Naive B cell (primary cell): Measurements from ENCODE around the gene SLC17A1. TPM values are rescaled to one million over a fixed set of nuclear protein-coding genes. Genes with fewer than 3 reads are reported as not detected.
A peak's percentile ranks its signal among the peaks of the same experiment; 100 is the strongest.

Source experiments
- ATAC-seq, 2 donors: fragments of 150-1000 bp; cut with Tn5 transposase; 2 replicates each; pipeline ENCODE4 v1.10.0; 2021; ENCODE audit warnings: low read depth in 2 of 2, mild to moderate bottlenecking in 2 of 2, moderate library complexity in 2 of 2
- DNase-seq: peaks from one replicate; pipeline ENCODE4 v3.0.0; 2022
- H3K27ac Mint-ChIP-seq, 6 donors: one replicate each; pipeline ENCODE4 v1.8.0; 2020 to 2022; ENCODE audit warnings: mild to moderate bottlenecking in 6 of 6, mixed read lengths in 6 of 6, moderate library complexity in 5 of 6, inconsistent platforms in 2 of 6
- H3K27me3 Mint-ChIP-seq, 3 donors: one replicate each; pipeline ENCODE4 v1.8.0; 2021 to 2022; ENCODE audit warnings: mixed read lengths in 3 of 3, mild to moderate bottlenecking in 1 of 3
- H3K36me3 Mint-ChIP-seq, 2 donors: one replicate each; pipeline ENCODE4 v1.8.0; 2020 to 2022; ENCODE audit warnings: mixed read lengths in 2 of 2, inconsistent platforms in 1 of 2, mild to moderate bottlenecking in 1 of 2
- H3K4me1 Mint-ChIP-seq, 3 donors: one replicate each; pipeline ENCODE4 v1.8.0; 2020 to 2022; ENCODE audit warnings: mixed read lengths in 3 of 3, inconsistent platforms in 1 of 3, mild to moderate bottlenecking in 1 of 3, moderate library complexity in 1 of 3
- H3K4me3 Mint-ChIP-seq, 8 donors: one replicate each; pipeline ENCODE4 v1.8.0; 2020 to 2022; ENCODE audit warnings: mild to moderate bottlenecking in 8 of 8, mixed read lengths in 8 of 8, moderate library complexity in 8 of 8, inconsistent platforms in 2 of 8
- H3K9me3 Mint-ChIP-seq, 7 donors: one replicate each; pipeline ENCODE4 v1.8.0; 2020 to 2022; ENCODE audit warnings: mixed read lengths in 7 of 7, mild to moderate bottlenecking in 5 of 7, inconsistent platforms in 2 of 7, moderate library complexity in 1 of 7
- polyA plus RNA-seq, 6 donors: library from polyadenylated mRNA; unstranded; fragments of 300-500 nt; fragmentation: Illumina TruSeq; gene quantifications; one replicate each; pipeline ENCODE4 v1.2.3, GENCODE V29; 2021; ENCODE audit warnings: low read depth in 6 of 6

The SLC17A1 gene
- polyA plus RNA-seq, 6 donors from 2014 or later = not detected

DNA sequence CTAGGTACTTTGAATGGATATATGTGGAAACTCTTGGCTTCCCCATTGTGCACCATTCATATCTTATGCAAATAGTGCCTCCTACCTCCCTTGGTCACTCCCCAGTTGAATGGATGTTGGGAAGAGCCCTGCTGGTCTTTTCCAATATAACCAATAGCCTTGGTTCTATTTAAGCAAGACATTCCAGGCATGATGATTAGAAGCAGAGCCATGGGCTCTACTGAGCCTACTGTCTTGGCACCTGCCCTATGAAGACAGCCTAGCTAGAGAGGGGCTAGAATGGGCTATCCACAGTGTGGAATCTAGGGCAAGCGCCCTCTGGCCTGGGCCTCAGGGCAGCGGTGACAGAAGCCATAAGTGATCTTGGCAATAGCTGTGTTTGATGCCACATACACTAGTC is 15.6 kb downstream of the SLC17A1 start:
- Mint-ChIP-seq H3K9me3 (peaks cover 5 to 21% (median 8%) of the 10 kb centered on the region in 7 donors), H3K27ac (no peak overlapping the region), H3K4me3 (no peak overlapping the region), H3K36me3 (peaks cover 0 to 16% of the 10 kb centered on the region in 2 donors), H3K27me3 (peaks cover 29 to 49% (median 41%) of the 10 kb centered on the region in 3 donors), H3K4me1 (no peaks in the 10 kb centered on the region)
- DNase-seq = no peak
- ATAC-seq = no peak

DNA sequence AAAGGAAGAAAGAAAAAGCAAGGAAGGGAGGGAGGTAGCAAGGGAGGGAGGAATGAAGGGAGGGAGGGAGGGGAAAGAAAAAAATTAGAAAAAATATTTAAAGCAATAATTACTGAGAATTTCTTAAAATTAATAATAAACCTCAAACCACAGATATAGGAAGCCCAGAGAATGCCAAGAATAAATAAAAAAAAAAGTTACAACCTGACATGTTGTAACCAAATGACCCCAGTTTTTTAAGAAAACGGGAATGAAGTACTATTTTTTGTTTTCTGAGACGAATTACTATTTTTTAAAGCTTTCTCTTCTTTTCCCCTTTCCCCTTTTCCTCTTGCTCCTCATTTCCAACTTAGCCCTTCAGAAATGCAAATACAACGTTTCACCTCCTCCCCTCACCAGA is 16.7 kb downstream of the SLC17A1 start:
- Mint-ChIP-seq H3K9me3 (peaks cover 5 to 21% (median 8%) of the 10 kb centered on the region in 7 donors), H3K4me1 (no peaks in the 10 kb centered on the region), H3K4me3 (no peak overlapping the region), H3K27me3 (peaks cover 31 to 49% (median 39%) of the 10 kb centered on the region in 3 donors), H3K27ac (peak overlapping the region in 1 of 6 donors; percentile 83), H3K36me3 (peaks cover 0 to 16% of the 10 kb centered on the region in 2 donors)
- ATAC-seq = no peak
- no peak for DNase-seq

DNA sequence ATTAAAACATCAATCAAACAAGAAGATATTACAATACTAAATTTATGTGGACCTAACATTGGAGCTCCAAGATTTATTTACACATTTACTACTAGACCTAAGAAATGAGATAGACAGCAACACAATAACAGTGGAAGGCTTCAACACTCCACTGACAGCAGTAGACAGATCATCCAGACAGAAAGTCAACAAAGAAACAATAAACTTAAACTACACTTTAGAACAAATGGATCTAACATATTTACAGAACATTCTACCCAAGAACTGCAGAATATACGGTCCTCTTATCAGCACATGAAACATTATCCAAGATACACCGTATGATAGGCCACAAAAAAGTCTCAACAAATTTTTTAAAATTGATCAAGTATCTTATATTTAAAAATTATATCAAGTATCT is 27.0 kb downstream of the SLC17A1 start:
- Mint-ChIP-seq H3K27ac (no peak overlapping the region), H3K27me3 (peaks cover 4 to 26% (median 23%) of the 10 kb centered on the region in 3 donors), H3K4me3 (no peak overlapping the region), H3K4me1 (no peaks in the 10 kb centered on the region), H3K36me3 (no peaks in the 10 kb centered on the region), H3K9me3 (peaks cover 0 to 14% (median 4%) of the 10 kb centered on the region in 7 donors)
- DNase-seq (no peak), ATAC-seq (no peak)

DNA sequence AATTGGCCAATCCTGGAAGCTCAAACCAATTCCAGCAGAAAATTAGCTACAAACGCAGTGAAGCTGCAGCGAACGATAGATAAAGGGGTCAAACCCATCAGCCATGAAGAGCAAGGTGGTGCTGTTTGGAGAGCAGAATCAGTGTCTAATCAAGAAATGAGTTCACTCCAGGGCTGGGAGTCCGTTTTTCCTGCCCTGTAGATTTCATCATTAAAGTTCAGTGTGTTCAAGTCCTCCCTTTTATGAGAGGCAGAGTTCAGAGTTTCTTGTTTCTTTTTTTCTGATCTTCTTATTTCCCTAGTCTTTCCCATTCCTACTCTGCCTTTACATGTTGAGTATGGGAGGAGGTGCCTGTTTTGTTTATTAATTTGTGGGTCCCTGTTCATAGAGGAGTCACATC is 30.4 kb downstream of the SLC17A1 start:
- peaks cover 15 to 45% (median 29%) of the 10 kb centered on the region in 3 donors for H3K27me3 Mint-ChIP-seq
- no peaks in the 10 kb centered on the region for H3K36me3 Mint-ChIP-seq
- DNase-seq (no peak), ATAC-seq (no peak)
- no peak overlapping the region for H3K4me3 Mint-ChIP-seq
- H3K27ac Mint-ChIP-seq = no peak overlapping the region
- no peaks in the 10 kb centered on the region for H3K4me1 Mint-ChIP-seq
- H3K9me3 Mint-ChIP-seq = peaks cover 0 to 12% (median 4%) of the 10 kb centered on the region in 7 donors

GRCh38 chr6:25794784-25795183 is 37.1 kb downstream of the SLC17A1 start:
- DNase-seq (no peak), ATAC-seq (no peak)
- Mint-ChIP-seq H3K27me3 (peaks cover 10 to 23% (median 12%) of the 10 kb centered on the region in 3 donors), H3K4me3 (no peak overlapping the region), H3K4me1 (no peaks in the 10 kb centered on the region), H3K9me3 (peaks cover 0 to 5% (median 0%) of the 10 kb centered on the region in 7 donors), H3K36me3 (no peaks in the 10 kb centered on the region), H3K27ac (no peak overlapping the region)

GRCh38 chr6:25793970-25794369 is 37.9 kb downstream of the SLC17A1 start:
- DNase-seq (no peak), ATAC-seq (no peak)
- no peak overlapping the region for H3K4me3 Mint-ChIP-seq
- peaks cover 0 to 5% (median 0%) of the 10 kb centered on the region in 7 donors for H3K9me3 Mint-ChIP-seq
- peaks cover 10 to 18% (median 12%) of the 10 kb centered on the region in 3 donors for H3K27me3 Mint-ChIP-seq
- H3K36me3 Mint-ChIP-seq = no peaks in the 10 kb centered on the region
- H3K4me1 Mint-ChIP-seq = no peaks in the 10 kb centered on the region
- no peak overlapping the region for H3K27ac Mint-ChIP-seq

DNA sequence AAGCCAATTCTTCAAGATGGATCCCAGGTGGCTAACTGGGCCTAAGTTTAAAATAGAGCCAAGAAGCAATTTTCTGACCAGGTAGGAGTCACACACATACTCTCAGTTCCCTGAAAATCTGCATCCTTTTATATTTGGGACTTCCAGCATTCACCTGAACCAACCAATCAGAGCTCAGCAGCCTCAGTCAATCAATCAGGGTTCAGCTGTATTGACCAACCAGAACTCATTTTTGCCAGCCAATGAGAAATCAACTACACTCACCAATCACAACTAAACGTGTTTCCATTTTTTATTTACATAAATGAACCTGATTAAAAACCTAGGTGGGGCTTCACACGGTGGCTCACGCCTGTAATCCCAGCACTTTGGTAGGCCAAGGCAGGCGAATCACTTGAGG is 39.8 kb downstream of the SLC17A1 start:
- ATAC-seq (no peak), DNase-seq (no peak)
- Mint-ChIP-seq H3K4me3 (no peak overlapping the region), H3K9me3 (peaks cover 0 to 5% (median 0%) of the 10 kb centered on the region in 7 donors), H3K27ac (no peak overlapping the region), H3K27me3 (peaks cover 0 to 5% (median 4%) of the 10 kb centered on the region in 3 donors), H3K36me3 (no peaks in the 10 kb centered on the region), H3K4me1 (no peaks in the 10 kb centered on the region)

GRCh38 chr6:25789475-25789874 is 42.4 kb downstream of the SLC17A1 start:
- no peak overlapping the region for H3K4me3 Mint-ChIP-seq
- H3K36me3 Mint-ChIP-seq = no peaks in the 10 kb centered on the region
- peaks cover 0 to 5% (median 0%) of the 10 kb centered on the region in 7 donors for H3K9me3 Mint-ChIP-seq
- ATAC-seq (no peak), DNase-seq (no peak)
- H3K27ac Mint-ChIP-seq = no peak overlapping the region
- no peaks in the 10 kb centered on the region for H3K4me1 Mint-ChIP-seq
- H3K27me3 Mint-ChIP-seq = no peaks in the 10 kb centered on the region

DNA sequence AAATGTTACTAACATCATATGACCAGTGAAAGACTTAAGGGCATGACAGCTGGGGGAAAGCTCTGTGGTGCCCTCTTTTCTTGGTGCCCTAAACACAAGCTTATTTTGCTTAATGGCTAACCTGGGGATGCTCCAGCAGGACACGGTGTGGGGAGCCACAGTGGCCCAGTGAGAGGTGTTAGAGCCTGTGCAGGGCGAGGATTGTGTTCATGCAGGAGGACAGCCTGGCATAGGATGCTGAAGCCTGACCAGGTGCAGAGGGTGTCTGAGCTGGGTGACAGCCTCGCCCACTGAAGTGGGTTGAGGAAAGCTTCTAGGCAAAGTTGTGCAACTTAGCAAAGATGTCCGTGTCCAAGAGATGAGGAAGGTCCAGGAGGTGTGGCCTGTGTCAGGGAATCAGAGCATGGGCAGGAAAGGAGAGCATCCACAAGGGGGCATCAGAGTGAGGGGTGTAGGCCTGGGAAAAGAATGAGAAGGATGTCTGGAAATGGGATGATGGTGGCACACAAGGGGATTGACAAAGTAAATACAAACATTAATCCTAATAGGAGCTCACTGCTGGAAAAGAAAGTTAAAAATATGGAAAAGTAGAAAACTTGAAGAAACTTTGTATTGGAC is 43.4 kb downstream of the SLC17A1 start:
- Mint-ChIP-seq H3K4me1 (no peaks in the 10 kb centered on the region), H3K9me3 (peaks cover 0 to 5% (median 0%) of the 10 kb centered on the region in 7 donors), H3K27me3 (no peaks in the 10 kb centered on the region), H3K4me3 (no peak overlapping the region), H3K36me3 (no peaks in the 10 kb centered on the region), H3K27ac (peak overlapping the region in 1 of 6 donors; percentile 55)
- DNase-seq (peak; percentile 12), ATAC-seq (peak in 1 of 2 donors; percentile 33)

DNA sequence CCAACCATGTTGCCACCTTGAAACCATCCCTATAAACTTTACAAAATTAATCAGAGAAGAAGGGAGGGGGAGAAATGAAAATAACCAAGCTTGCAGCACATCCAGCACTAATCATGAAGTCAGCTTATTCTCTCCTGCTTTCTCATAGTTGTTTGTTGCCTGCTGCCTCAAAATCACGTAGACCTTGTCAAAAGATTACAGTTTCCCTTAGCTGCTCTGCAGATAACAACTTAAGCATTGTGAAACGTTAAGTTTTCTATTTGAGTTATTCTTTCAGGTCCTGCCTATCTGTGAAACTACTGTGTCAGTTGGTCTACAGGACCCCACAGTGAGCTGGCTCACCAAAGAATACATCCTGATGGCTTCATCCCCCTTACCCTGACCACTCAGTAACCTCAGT is 44.4 kb downstream of the SLC17A1 start:
- H3K4me3 Mint-ChIP-seq = no peak overlapping the region
- no peaks in the 10 kb centered on the region for H3K4me1 Mint-ChIP-seq
- no peak for DNase-seq
- peaks cover 0 to under 1% (median 0%) of the 10 kb centered on the region in 7 donors for H3K9me3 Mint-ChIP-seq
- H3K36me3 Mint-ChIP-seq = no peaks in the 10 kb centered on the region
- ATAC-seq = no peak
- H3K27me3 Mint-ChIP-seq = no peaks in the 10 kb centered on the region
- H3K27ac Mint-ChIP-seq = no peak overlapping the region

DNA sequence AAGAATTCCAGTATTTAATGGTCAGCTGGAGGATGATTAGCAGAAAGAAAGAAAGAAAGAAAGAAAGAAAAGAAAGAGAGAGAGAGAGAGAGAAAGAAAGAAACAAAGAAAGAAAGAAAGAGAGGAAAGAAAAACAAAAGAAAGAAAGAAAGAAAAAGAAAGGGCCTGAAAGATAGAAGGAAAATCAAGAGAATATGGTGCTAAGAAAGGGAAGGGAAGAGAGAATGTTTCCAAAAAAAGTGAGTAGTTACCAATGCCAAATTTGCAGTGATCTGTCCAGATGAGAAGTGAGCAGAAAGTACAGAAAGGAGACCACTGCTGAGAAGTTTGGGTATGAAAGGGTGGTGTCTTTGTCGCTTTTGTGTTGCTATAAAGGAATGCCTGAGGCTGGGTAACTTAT is 50.7 kb downstream of the SLC17A1 start:
- Mint-ChIP-seq H3K36me3 (no peaks in the 10 kb centered on the region), H3K4me1 (no peaks in the 10 kb centered on the region)
- ATAC-seq = no peak

GRCh38 chr6:25777856-25778649 is 53.8 kb downstream of the SLC17A1 start:
- no peak overlapping the region for H3K4me3 Mint-ChIP-seq
- H3K4me1 Mint-ChIP-seq = no peaks in the 10 kb centered on the region

More for the DNA sequence above, 50.7 kb downstream of the SLC17A1 start:
- no peak for DNase-seq
- Mint-ChIP-seq H3K9me3 (no peaks in the 10 kb centered on the region), H3K27ac (no peak overlapping the region), H3K4me3 (no peak overlapping the region), H3K27me3 (peaks cover 5 to 17% (median 5%) of the 10 kb centered on the region in 3 donors)

GRCh38 chr6:25777031-25777430 is 54.8 kb downstream of the SLC17A1 start:
- H3K4me1 Mint-ChIP-seq = no peaks in the 10 kb centered on the region
- H3K4me3 Mint-ChIP-seq = no peak overlapping the region
- DNase-seq (no peak), ATAC-seq (no peak)
- no peaks in the 10 kb centered on the region for H3K36me3 Mint-ChIP-seq
- peaks cover 5 to 25% (median 14%) of the 10 kb centered on the region in 3 donors for H3K27me3 Mint-ChIP-seq
- H3K27ac Mint-ChIP-seq = no peak overlapping the region
- no peaks in the 10 kb centered on the region for H3K9me3 Mint-ChIP-seq

More at GRCh38 chr6:25777856-25778649, 53.8 kb downstream of the SLC17A1 start:
- no peaks in the 10 kb centered on the region for H3K9me3 Mint-ChIP-seq
- H3K36me3 Mint-ChIP-seq = no peaks in the 10 kb centered on the region
- ATAC-seq = no peak
- DNase-seq = no peak
- no peak overlapping the region for H3K27ac Mint-ChIP-seq
- H3K27me3 Mint-ChIP-seq = peaks cover 5 to 25% (median 14%) of the 10 kb centered on the region in 3 donors
